DND-41 (cell line): ENCODE data around the gene ZBED5.
A peak's percentile ranks its signal among the peaks of the same experiment; 100 is the strongest.
"Not testable (repeated sequence)": the region's sequence is repeated elsewhere in the genome, so short reads cannot be mapped to it uniquely, and the experiment has no call there.

Experiments used
- ATAC-seq: fragments of 200-7000 bp; cut with Tn5 transposase; 3 replicates; pipeline ENCODE4 v1.9.1; 2021; ENCODE audit warnings: low read depth; ENCODE audit not compliant: insufficient read depth
- DNase-seq: peaks from one replicate; pipeline ENCODE4 v3.0.0-alpha.2; 2020
- H2AFZ ChIP-seq: 2 replicates; pipeline ENCODE4 v1.6.0; 2012; ENCODE audit warnings: low read depth, low read length
- H3K27ac ChIP-seq: 2 replicates; pipeline ENCODE4 v1.5.1; 2012; ENCODE audit warnings: low read length, inconsistent platforms
- H3K27me3 ChIP-seq: fragments of 200-600 bp; sonication (generic); 2 replicates; pipeline ENCODE4 v1.6.0; 2012; ENCODE audit warnings: low read length, mild to moderate bottlenecking, inconsistent platforms; ENCODE audit not compliant: insufficient read depth, poor library complexity
- H3K36me3 ChIP-seq: 2 replicates; pipeline ENCODE4 v1.5.1; 2012; ENCODE audit warnings: low read length, inconsistent platforms; ENCODE audit not compliant: insufficient read depth
- H3K4me1 ChIP-seq: 2 replicates; pipeline ENCODE4 v1.5.1; 2012; ENCODE audit warnings: mild to moderate bottlenecking, low read length; ENCODE audit not compliant: insufficient read depth
- H3K4me2 ChIP-seq: 2 replicates; pipeline ENCODE4 v1.6.0; 2012; ENCODE audit warnings: mild to moderate bottlenecking, moderate library complexity, low read length, inconsistent platforms; ENCODE audit not compliant: insufficient read depth
- H3K4me3 ChIP-seq, 2 experiments: fragments of 200-600 bp in 1 of 2; shearing (Covaris generic) in 1 of 2; 2 replicates each; pipeline ENCODE4 v1.5.1; 2012 to 2016; ENCODE audit warnings: inconsistent platforms in 2 of 2, low read length in 2 of 2, mild to moderate bottlenecking in 2 of 2, low read depth in 1 of 2, moderate library complexity in 1 of 2
- H3K79me2 ChIP-seq: 2 replicates; pipeline ENCODE4 v1.6.0; 2012; ENCODE audit warnings: low read length, inconsistent platforms; ENCODE audit not compliant: insufficient read depth
- H3K9ac ChIP-seq: 2 replicates; pipeline ENCODE4 v1.6.0; 2012; ENCODE audit warnings: low read depth, mild to moderate bottlenecking, inconsistent platforms, low read length, moderate library complexity
- H3K9me3 ChIP-seq: 2 replicates; pipeline ENCODE4 v1.5.1; 2012; ENCODE audit warnings: low read length, moderate library complexity, mild to moderate bottlenecking, inconsistent platforms; ENCODE audit not compliant: insufficient read depth, severe bottlenecking
- H4K20me1 ChIP-seq: 2 replicates; pipeline ENCODE4 v1.6.0; 2012; ENCODE audit warnings: low read length; ENCODE audit not compliant: insufficient read depth
- CTCF ChIP-seq: IDR thresholded peaks from 2 replicates; pipeline ENCODE4 v1.5.1; 2012; ENCODE audit warnings: borderline replicate concordance, low read length, moderate library complexity, mild to moderate bottlenecking; ENCODE audit not compliant: poor library complexity, severe bottlenecking; ENCODE audit errors: extremely low read depth
- EZH2 ChIP-seq: IDR thresholded peaks from 3 replicates; pipeline ENCODE4 v1.6.1; 2012; ENCODE audit warnings: borderline replicate concordance, low read depth, mild to moderate bottlenecking, moderate library complexity, low read length, inconsistent platforms; ENCODE audit not compliant: severe bottlenecking

Gene ZBED5

GRCh38 chr11:10885703-10886363, 28.0 kb upstream of the ZBED5 start:
- Histone ChIP-seq H3K4me2 (no peak overlapping the region), H3K4me3 (no peak overlapping the region), H3K27ac (no peak overlapping the region), H3K9me3 (peaks cover 5% of the 10 kb centered on the region), H3K27me3 (peaks cover 3% of the 10 kb centered on the region), H2AFZ (no peak overlapping the region), H4K20me1 (no peaks in the 10 kb centered on the region), H3K4me1 (no peaks in the 10 kb centered on the region), H3K79me2 (no peaks in the 10 kb centered on the region), H3K9ac (no peak overlapping the region), H3K36me3 (no peaks in the 10 kb centered on the region)
- ATAC-seq: no peak
- no peak for TF ChIP-seq CTCF
- no peak for TF ChIP-seq EZH2
- no peak for DNase-seq

- H3K36me3 ChIP-seq, H3K4me3 ChIP-seq, H3K27ac ChIP-seq, H3K27me3 ChIP-seq, H3K9me3 ChIP-seq, H2AFZ ChIP-seq, H3K9ac ChIP-seq, H3K4me1 ChIP-seq, ATAC-seq, H3K4me2 ChIP-seq, H4K20me1 ChIP-seq, H3K79me2 ChIP-seq, DNase-seq: not testable (repeated sequence)
Measured at GRCh38 chr11:10884292-10884691, 26.4 kb upstream of the ZBED5 start.

- H3K4me1 ChIP-seq: peaks cover 7% of the 10 kb centered on the region
- no peak overlapping the region for H3K27ac ChIP-seq
- no peak overlapping the region for H3K4me3 ChIP-seq
- H3K9me3 ChIP-seq: no peaks in the 10 kb centered on the region
- no peaks in the 10 kb centered on the region for H4K20me1 ChIP-seq
- H3K36me3 ChIP-seq: no peaks in the 10 kb centered on the region
- no peak overlapping the region for H3K9ac ChIP-seq
- H3K4me2 ChIP-seq: no peak overlapping the region
- ATAC-seq: no peak
- H3K79me2 ChIP-seq: no peaks in the 10 kb centered on the region
- TF ChIP-seq CTCF: no peak
- no peak for TF ChIP-seq EZH2
- DNase-seq: no peak
- H2AFZ ChIP-seq: no peak overlapping the region
- H3K27me3 ChIP-seq: no peaks in the 10 kb centered on the region
Measured at GRCh38 chr11:10881892-10882291, 24.0 kb upstream of the ZBED5 start.

- no peak overlapping the region for H3K9ac ChIP-seq
- H4K20me1 ChIP-seq: no peaks in the 10 kb centered on the region
- no peaks in the 10 kb centered on the region for H3K36me3 ChIP-seq
- TF ChIP-seq CTCF: peak; percentile 81
- TF ChIP-seq EZH2: no peak
- H3K9me3 ChIP-seq: peaks cover 2% of the 10 kb centered on the region
- H3K4me2 ChIP-seq: no peak overlapping the region
- H3K4me3 ChIP-seq: no peak overlapping the region
- H3K27me3 ChIP-seq: no peaks in the 10 kb centered on the region
- peak; percentile 78 for ATAC-seq
- peak; percentile 46 for DNase-seq
- no peaks in the 10 kb centered on the region for H3K79me2 ChIP-seq
- peak overlapping the region; percentile 69; the same call in 1 of the 2 replicates for H2AFZ ChIP-seq
- peaks cover 7% of the 10 kb centered on the region for H3K4me1 ChIP-seq
- H3K27ac ChIP-seq: no peak overlapping the region
Measured at GRCh38 chr11:10878408-10879214, 20.8 kb upstream of the ZBED5 start.
